Measurements from ENCODE around the gene GRAP2.

GRAP2 gene

DNA sequence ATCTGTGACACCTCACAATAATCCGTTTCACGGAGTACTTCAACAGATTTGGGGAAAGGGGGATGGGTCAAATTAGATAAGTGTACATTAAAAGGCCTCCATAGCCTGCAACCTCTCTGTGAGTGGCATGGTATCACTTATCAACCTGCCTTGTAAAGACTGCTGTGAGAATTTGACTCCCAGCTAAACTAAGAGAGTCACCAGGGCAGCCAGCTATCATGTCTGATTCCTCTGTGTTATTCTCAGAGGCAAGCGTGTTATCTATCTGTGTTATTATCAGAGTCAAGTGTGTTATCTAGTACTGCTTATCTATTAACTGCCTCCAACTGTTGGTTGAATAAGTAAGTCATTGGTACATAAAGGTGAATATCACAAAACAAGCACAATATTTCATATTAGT, 89.8 kb downstream of the GRAP2 start:
- no peak for TF ChIP-seq CREB1 (IDR thresholded peaks at IDR 0.05; ENCODE audit: low read depth)
- TF ChIP-seq NFIC (IDR thresholded peaks at IDR 0.05) = no peak
- no peak for TF ChIP-seq TEAD4 (IDR thresholded peaks at IDR 0.05)
- no peak for TF ChIP-seq RAD21 (IDR thresholded peaks at IDR 0.05; ENCODE audit: low read depth)
- no peak for TF ChIP-seq TCF12 (IDR thresholded peaks at IDR 0.05; ENCODE audit: low read depth)
- TF ChIP-seq CEBPB (IDR thresholded peaks at IDR 0.05) = no peak
- TF ChIP-seq ZBTB7A (IDR thresholded peaks at IDR 0.05; ENCODE audit: low read depth) = no peak
- no peak for TF ChIP-seq TAF1 (IDR thresholded peaks at IDR 0.05; ENCODE audit: low read depth)
- TF ChIP-seq EP300 (IDR thresholded peaks at IDR 0.05; ENCODE audit: borderline replicate concordance) = no peak
- no peak for TF ChIP-seq FOXM1 (IDR thresholded peaks at IDR 0.05; ENCODE audit: borderline replicate concordance, low read depth)
- TF ChIP-seq EGR1 (IDR thresholded peaks at IDR 0.05) = no peak
- TF ChIP-seq, protein P1, sequence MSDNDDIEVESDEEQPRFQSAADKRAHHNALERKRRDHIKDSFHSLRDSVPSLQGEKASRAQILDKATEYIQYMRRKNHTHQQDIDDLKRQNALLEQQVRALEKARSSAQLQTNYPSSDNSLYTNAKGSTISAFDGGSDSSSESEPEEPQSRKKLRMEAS (IDR thresholded peaks at IDR 0.05) = no peak
- TF ChIP-seq, protein P2, sequence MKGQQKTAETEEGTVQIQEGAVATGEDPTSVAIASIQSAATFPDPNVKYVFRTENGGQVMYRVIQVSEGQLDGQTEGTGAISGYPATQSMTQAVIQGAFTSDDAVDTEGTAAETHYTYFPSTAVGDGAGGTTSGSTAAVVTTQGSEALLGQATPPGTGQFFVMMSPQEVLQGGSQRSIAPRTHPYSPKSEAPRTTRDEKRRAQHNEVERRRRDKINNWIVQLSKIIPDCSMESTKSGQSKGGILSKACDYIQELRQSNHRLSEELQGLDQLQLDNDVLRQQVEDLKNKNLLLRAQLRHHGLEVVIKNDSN (IDR thresholded peaks at IDR 0.05) = no peak
- no peak for TF ChIP-seq YY1 (IDR thresholded peaks at IDR 0.05; ENCODE audit: low read depth)
- no peak for TF ChIP-seq REST (IDR thresholded peaks at IDR 0.05; ENCODE audit: low read depth)

- TF ChIP-seq NFIC (IDR thresholded peaks at IDR 0.05) (no peak), CREB1 (IDR thresholded peaks at IDR 0.05; ENCODE audit: low read depth) (no peak)
Observed at GRCh38 chr22:39991159-39991860, 90.4 kb downstream of the GRAP2 start.

GRCh38 chr22:39992088-39992826, 91.4 kb downstream of the GRAP2 start:
- TF ChIP-seq TEAD4 (IDR thresholded peaks at IDR 0.05) (no peak), YY1 (IDR thresholded peaks at IDR 0.05; ENCODE audit: low read depth) (no peak), REST (IDR thresholded peaks at IDR 0.05; ENCODE audit: low read depth) (no peak), RAD21 (IDR thresholded peaks at IDR 0.05; ENCODE audit: low read depth) (no peak), ZBTB7A (IDR thresholded peaks at IDR 0.05; ENCODE audit: low read depth) (no peak), EP300 (IDR thresholded peaks at IDR 0.05; ENCODE audit: borderline replicate concordance) (no peak), CREB1 (IDR thresholded peaks at IDR 0.05; ENCODE audit: low read depth) (no peak), CEBPB (IDR thresholded peaks at IDR 0.05) (no peak), EGR1 (IDR thresholded peaks at IDR 0.05) (no peak), FOXM1 (IDR thresholded peaks at IDR 0.05; ENCODE audit: borderline replicate concordance, low read depth) (no peak), TCF12 (IDR thresholded peaks at IDR 0.05; ENCODE audit: low read depth) (no peak), TAF1 (IDR thresholded peaks at IDR 0.05; ENCODE audit: low read depth) (no peak), NFIC (IDR thresholded peaks at IDR 0.05) (no peak)
- TF ChIP-seq, protein P2 (IDR thresholded peaks at IDR 0.05) = no peak
- TF ChIP-seq, protein P1 (IDR thresholded peaks at IDR 0.05) = no peak

DNA sequence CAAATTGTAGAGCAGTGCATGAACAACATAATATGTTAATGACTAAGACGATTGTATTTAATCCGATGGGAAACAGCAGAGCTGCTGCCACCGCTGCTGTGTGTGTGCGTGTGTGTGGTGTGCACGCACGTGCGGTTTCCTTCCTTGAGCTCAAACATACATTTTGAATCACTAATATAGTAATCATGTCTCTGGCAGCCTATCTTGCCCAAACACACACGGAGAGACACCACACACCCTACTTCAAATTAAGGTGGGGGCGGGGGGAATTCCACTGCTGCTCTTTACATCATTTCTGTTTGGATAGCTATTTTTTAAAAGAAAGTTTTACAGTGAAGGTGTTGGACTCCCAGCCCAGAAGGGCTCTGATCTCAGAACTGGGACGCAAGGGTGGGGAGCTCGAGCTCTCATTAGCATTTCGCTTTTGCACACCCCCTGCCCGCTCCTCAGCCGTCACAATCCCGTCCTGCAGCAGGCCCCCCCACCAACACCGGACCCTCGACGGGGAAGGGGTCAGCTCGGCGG, 93.2 kb downstream of the GRAP2 start:
- TF ChIP-seq EGR1 (IDR thresholded peaks at IDR 0.05) (no peak), TCF12 (IDR thresholded peaks at IDR 0.05; ENCODE audit: low read depth) (no peak), YY1 (IDR thresholded peaks at IDR 0.05; ENCODE audit: low read depth) (no peak), EP300 (IDR thresholded peaks at IDR 0.05; ENCODE audit: borderline replicate concordance) (no peak), ZBTB7A (IDR thresholded peaks at IDR 0.05; ENCODE audit: low read depth) (no peak), CREB1 (IDR thresholded peaks at IDR 0.05; ENCODE audit: low read depth) (no peak), FOXM1 (IDR thresholded peaks at IDR 0.05; ENCODE audit: borderline replicate concordance, low read depth) (no peak), CEBPB (IDR thresholded peaks at IDR 0.05) (no peak), REST (IDR thresholded peaks at IDR 0.05; ENCODE audit: low read depth) (no peak), NFIC (IDR thresholded peaks at IDR 0.05) (no peak), TAF1 (IDR thresholded peaks at IDR 0.05; ENCODE audit: low read depth) (no peak), TEAD4 (IDR thresholded peaks at IDR 0.05) (no peak), RAD21 (IDR thresholded peaks at IDR 0.05; ENCODE audit: low read depth) (no peak)
- TF ChIP-seq, protein P1 (IDR thresholded peaks at IDR 0.05) = no peak
- TF ChIP-seq, protein P2 (IDR thresholded peaks at IDR 0.05) = no peak
